ENCODE data around the gene NOX5. TPM values are rescaled to one million over a fixed set of nuclear protein-coding genes. Genes with fewer than 3 reads are reported as not detected.
"Not testable (repeated sequence)": the region's sequence is repeated elsewhere in the genome, so short reads cannot be mapped to it uniquely, and the experiment has no call there.

The NOX5 gene, protein sequence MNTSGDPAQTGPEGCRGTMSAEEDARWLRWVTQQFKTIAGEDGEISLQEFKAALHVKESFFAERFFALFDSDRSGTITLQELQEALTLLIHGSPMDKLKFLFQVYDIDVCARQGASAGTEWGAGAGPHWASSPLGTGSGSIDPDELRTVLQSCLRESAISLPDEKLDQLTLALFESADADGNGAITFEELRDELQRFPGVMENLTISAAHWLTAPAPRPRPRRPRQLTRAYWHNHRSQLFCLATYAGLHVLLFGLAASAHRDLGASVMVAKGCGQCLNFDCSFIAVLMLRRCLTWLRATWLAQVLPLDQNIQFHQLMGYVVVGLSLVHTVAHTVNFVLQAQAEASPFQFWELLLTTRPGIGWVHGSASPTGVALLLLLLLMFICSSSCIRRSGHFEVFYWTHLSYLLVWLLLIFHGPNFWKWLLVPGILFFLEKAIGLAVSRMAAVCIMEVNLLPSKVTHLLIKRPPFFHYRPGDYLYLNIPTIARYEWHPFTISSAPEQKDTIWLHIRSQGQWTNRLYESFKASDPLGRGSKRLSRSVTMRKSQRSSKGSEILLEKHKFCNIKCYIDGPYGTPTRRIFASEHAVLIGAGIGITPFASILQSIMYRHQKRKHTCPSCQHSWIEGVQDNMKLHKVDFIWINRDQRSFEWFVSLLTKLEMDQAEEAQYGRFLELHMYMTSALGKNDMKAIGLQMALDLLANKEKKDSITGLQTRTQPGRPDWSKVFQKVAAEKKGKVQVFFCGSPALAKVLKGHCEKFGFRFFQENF
- total RNA-seq = not detected
- long read RNA-seq = 0 reads

DNA sequence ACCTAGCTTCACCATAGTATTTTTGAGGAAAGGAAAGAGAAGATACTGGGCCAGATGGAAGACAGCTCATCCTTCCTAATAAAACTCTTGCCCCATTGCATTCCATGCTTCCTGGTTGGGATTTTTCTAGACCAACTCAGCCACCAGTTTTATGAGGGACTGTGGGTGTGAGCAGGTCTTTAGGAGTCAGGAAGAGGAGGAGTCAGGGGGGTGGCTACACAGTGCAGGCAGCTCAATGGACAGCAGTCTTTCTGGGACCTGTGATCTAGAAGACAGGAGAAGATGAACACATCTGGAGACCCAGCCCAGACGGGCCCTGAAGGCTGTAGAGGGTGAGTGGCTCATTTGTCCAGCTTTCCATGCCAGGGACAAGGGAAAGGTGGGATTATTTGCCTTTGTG lies at the start of gene NOX5:
TSS of gene NOX5 (plus strand) at position 242 of the 400 bp plus-strand sequence. CDS start at position 283, 41 bp downstream.
- no peak for ATAC-seq (ENCODE audit: poor library complexity)
- DNase-seq = no peak
- intact Hi-C loops (cut with DNase I) = no loop called here

DNA sequence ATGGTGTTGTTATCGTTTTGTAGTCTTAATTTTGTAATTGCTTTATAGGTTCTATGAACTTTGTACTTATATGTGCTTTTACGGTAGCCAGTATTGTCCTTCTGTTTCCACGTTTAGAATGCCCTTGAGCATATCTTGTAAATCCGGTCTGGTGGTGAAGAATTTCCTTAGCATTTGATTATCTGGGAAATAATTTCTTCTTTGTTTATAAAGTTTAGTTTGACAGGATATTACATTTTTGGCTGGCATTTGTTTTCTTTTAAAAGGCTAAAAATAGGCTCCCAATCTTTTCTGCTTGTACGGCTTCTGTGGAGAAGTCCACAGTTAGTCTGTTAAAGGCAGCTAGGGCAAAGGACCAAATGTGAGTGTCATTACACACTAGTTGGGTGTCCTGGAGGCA lies 47.5 kb upstream of the NOX5 start:
- ATAC-seq (ENCODE audit: poor library complexity) (no peak), DNase-seq (no peak)

DNA sequence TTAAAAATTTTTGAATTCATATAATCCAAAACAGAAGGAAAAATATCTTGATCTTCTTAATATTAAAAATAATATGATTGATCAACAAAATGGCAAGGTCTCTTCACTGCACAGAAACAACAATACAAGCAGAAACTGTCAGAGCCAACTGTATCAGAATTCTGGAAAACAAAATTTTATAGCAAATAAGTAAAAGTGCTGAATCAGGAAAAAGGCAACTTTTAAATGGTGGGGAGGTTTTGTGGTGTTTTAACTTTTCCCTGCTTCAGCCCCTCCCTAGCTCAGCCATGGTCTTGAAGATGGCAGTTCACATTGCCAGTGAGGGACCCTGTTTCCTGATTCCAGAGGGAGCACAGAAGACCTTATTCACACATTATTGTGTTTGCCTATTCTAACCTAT lies 46.5 kb upstream of the NOX5 start:
- intact Hi-C loops (cut with DNase I) = no loop called here
- ATAC-seq (ENCODE audit: poor library complexity) (no peak), DNase-seq (no peak)

More for the DNA sequence above, 47.5 kb upstream of the NOX5 start:
- intact Hi-C loops (cut with DNase I) = no loop called here

DNA sequence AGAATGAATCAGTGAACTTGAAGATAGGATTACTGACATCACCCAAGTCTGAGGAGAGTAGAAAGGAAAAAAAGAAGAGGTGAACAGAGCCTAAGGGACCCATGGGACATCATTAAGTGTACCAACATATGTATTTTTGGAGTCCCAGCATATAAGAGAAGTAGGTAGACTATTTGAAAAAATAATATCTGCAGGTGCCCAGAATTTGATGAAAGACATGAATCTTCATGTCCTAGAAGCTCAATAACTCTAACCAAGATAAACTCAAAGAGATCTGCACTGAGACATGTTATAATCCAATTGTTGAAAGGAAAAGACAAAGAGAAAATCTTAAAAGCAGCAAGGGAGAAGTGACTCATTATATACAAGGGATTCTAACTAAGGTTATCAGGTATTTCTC lies 45.2 kb upstream of the NOX5 start:
- ATAC-seq (ENCODE audit: poor library complexity) (no peak), DNase-seq (no peak)
- intact Hi-C loops (cut with DNase I) = no loop called here

DNA sequence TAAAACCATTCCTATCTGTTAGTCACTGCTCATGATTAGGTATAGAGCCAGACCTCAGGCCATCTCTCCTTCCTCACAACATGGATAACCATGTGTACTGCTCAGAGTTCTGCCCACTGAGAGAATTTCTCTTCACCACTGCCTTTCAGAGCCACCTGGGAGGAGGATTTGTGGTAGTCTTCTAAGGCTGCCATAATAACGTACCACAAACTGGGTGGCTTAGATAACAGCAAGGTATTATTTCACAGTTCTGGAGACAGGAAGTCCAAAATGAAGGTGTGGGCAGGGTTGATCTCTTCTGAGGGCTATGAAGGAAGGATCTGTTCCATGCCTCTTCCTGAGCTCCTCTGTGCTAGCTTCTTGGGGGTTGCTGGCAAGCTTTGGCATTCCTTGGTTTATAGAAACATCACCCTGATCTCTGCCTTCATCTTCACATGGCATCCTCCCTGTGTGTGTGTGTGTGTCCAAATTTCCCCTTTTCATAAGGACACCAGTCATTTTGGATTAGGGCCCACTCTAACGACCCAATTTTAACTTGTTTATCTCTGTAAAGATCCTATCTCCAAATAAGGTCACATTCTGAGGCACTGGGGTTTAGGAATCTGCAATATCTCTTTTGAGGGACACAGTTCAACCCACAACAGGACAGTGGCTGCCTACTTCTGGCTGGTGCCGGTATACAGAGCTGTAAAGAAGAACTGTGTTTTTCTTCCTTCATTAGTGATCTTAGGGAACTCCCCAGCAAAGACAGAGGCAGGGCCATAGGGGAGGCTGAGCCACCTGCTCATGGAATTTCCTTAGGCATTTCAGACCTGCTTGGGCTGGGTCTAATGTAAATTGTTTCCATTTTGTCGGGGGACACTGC lies 42.1 kb upstream of the NOX5 start:
- intact Hi-C loops (cut with DNase I) = no loop called here
- DNase-seq (no peak), ATAC-seq (ENCODE audit: poor library complexity) (no peak)

DNA sequence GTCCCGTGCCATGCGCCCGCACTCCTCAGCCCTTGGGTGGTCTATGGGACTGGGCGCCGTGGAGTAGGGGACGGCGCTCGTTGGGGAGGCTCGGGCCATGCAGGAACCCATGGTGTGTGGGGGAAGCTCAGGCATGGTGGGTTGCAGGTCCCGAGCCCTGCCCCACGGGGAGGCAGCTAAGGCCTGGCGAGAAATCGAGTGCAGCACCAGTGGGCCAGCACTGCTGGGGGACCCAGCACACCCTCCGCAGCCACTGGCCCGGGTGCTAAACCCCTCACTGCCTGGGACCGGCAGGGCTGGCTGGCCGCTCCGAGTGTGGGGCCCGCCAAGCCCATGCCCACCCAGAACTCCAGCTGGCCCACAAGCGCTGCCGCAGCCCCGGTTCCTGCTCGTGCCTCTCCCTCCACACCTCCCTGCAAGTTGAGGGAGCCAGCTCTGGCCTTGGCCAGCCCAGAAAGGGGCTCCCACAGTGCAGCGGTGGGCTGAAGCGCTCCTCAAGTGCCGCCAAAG lies 38.8 kb upstream of the NOX5 start:
- DNase-seq; intact Hi-C loops (cut with DNase I); ATAC-seq (ENCODE audit: poor library complexity): not testable (repeated sequence)

DNA sequence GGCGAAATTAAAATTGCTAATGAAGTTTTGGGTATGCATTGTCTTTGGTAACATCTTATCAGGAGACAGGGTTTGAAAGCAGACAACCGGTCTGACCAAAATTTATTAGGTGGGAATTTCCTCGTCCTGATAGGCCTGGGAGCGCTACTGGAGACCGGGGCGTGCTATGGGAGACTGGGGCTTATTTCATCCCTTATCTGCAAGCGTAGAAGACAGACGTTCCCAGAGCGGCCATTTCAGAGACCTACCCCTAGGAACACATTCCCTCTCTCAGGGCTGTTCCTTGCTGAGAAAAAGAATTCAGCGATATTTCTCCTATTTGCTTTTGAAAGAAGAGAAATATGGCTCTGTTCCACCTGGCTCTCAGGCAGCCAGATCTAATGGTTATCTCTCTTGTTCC lies 37.1 kb upstream of the NOX5 start:
- ATAC-seq (ENCODE audit: poor library complexity); intact Hi-C loops (cut with DNase I); DNase-seq: not testable (repeated sequence)

DNA sequence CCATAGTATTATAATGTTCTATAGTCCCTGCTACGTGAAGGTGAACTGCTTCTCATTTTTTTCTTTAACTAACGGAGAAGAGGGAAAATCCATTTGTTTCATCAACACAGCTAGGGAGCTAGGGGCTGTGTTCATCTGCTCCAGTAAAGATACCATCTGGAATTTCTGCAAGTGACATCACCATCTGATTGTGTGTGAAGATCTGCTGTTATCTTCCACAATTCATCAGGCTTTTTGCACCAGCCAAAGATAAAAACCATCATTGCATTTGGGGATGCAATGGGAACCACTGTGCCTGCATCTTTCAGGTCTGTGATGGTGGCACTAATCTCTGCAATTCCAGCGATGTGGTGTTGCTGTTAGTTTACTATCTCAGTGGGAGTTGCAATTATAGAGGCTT lies 35.5 kb upstream of the NOX5 start:
- intact Hi-C loops (cut with DNase I) = no loop called here
- DNase-seq = no peak
- ATAC-seq (ENCODE audit: poor library complexity) = no peak

DNA sequence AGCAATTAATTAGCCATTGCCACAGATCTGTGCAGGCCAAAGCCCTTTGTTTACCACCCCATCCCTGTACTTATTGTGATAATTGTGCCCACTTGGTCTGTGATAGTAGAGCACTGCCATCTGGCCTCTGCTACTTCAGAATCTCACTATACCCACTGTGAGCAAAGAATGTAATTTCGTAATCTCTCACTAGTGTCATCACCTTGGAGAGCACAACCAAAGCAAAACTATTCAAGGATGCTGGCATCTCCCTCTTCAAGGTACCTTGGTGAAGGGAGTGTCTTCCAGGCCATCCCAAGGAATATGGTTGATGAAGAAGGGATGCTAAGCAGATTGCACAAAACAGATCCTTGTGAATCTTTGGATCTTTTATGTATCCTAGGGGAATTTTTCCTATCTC lies 34.7 kb upstream of the NOX5 start:
- DNase-seq = no peak
- intact Hi-C loops (cut with DNase I) = no loop called here
- no peak for ATAC-seq (ENCODE audit: poor library complexity)

DNA sequence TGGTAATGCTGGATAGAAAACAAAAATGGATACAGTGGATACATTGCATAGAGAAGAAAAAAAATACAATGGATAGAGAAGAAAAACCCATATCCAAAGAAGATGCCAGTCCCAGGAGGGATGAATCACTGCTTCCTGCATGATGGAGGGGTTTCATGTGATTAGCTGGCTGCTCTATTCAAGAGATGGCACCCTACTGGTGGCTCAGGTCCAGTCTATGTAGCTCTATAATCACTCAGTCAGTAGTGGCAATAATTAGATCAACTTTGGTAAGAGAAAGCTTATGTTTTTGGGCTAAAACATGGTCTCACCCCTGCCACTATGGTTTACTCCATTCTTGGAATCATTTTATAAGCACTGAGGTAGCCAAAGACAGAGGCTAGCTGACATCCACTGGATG lies 33.7 kb upstream of the NOX5 start:
- no peak for ATAC-seq (ENCODE audit: poor library complexity)
- no peak for DNase-seq
- intact Hi-C loops (cut with DNase I) = no loop called here

DNA sequence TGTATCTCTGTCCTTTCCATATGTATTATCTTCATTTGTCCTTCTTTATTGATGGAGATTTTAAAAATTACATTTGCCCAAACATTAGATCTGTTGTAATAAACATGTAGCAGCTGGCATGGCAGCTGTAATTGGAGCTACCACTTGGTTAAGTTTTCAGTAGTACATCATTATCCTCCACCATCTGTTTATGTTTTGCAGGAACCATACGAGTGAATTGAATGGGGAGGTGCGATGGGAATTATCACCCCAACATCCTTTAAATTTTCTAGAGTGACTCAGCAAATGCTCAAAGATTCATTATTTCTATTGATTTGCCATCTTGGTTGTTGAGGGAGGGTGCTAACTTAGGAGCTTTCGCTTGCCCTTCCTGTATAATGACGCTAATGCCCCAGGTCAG lies 32.6 kb upstream of the NOX5 start:
- intact Hi-C loops (cut with DNase I) = no loop called here
- DNase-seq (no peak), ATAC-seq (ENCODE audit: poor library complexity) (no peak)

DNA sequence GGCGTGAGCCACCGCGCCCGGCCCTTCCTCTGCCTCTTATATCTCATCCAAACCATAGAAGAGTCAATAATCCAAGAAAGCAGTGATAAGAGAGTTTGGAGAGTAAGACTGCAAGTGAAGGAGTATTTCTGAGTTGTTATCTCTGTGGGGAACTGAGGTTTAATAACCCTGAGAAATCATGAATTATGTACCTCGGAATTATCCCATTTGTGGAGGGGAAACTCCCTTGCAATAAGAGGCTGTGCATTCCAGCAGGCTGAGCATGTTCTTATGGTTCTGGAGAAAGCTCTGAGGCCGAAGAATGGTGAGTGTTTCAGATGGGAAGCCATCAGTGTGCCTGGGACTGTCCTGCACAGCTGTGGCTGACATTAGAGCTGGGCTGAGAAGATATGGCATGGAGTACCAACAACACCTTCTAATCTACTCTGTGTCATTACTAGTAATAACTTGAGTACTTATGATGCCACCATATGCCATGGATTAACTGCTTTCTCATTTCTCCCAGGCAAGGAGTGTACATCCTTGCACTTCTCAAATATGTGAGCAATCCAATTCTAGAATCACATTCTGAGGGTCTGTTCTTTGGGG lies 31.4 kb upstream of the NOX5 start:
- ATAC-seq (ENCODE audit: poor library complexity) (no peak), DNase-seq (no peak)
- intact Hi-C loops (cut with DNase I) = no loop called here

DNA sequence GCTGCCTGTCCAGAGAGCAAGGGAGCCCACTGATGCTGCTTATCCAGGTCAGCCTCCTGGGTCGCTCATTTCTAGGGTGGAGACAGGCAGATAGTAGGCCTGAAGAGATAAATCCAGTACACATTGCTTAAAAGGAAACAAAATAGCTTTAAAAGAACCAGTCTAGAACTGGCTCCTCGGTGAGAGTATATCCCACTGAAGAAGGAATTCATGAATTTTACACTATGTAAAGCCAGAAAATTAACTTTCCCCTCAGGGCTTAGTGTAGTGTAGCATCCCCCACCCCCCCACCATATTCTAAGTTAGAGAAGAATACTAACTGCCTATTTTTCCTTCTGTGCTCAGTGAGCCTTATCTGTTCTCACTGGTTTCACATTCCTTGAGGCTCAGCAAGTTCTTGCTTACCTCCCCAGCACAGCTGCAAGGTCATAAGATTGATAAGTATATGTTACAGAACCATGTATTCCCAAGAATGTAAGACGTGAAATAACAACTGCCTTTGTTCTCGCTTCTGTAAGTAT lies 30.5 kb upstream of the NOX5 start:
- ATAC-seq (ENCODE audit: poor library complexity) (no peak), DNase-seq (no peak)
- intact Hi-C loops (cut with DNase I) = no loop called here

DNA sequence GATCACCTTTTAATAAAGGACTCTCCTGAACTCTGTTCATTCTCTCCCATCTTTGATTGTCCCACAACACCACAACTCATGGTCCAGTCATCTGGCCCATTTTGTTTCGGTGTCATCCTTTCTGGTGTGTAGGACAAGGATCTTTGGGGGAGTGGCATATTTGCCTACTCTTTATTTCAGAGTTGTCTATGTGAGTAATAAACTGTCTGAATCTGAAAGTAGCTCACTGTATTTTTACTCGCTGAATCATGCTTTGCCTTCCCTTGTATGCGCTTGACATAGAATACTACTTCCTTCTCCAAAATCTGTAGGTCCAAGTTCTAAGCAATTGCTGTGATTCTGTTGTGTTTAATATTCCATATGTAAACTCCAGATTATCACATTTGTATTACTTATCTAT lies 29.9 kb upstream of the NOX5 start:
- DNase-seq = no peak
- ATAC-seq (ENCODE audit: poor library complexity) = no peak
- intact Hi-C loops (cut with DNase I) = no loop called here

DNA sequence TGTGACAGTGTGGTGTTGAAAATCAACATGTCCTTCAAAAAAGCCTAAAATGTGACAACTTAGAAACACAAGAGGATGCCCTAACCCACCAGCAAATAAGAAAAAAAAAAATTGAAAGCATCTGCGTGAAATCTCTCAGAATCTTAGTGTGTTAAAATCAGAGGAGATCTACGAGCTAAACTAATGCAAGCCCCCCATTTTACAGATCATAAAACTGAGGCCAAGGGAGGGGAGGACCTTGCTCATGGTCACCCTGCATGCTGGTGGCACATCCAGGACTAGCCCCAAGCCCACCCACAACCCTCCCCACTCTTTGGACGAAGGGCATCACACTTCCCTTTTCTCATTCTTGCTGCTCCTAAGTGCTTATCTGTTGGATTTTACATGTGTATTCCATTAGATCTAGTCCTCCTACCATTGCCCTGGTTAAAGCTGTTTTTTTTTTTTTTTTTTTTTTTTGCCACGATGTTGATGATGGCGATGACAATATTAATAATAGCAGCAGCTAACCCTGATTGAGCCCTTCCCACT lies 29.1 kb upstream of the NOX5 start:
- intact Hi-C loops (cut with DNase I) = no loop called here
- ATAC-seq (ENCODE audit: poor library complexity) (no peak), DNase-seq (no peak)

DNA sequence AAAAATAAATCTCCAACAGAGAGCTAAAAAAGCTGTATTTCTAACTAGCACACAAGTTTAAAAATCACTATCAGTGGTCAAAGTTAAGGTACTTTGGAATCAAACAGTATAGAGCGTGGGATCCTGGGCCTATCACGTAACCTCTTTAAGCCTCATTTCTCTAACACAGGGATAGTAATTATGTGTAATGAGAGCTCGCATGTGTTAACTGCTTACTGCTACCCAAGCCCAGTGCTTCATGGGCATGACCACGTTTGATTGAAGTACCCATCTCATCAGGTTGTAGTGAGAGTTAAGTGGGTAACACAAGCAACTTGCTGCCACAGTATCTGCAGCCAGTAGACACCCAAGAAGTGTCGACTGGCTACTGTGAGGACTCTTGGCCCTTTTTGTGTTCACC lies 28.2 kb upstream of the NOX5 start:
- ATAC-seq (ENCODE audit: poor library complexity) (no peak), DNase-seq (no peak)
- intact Hi-C loops (cut with DNase I) = no loop called here

DNA sequence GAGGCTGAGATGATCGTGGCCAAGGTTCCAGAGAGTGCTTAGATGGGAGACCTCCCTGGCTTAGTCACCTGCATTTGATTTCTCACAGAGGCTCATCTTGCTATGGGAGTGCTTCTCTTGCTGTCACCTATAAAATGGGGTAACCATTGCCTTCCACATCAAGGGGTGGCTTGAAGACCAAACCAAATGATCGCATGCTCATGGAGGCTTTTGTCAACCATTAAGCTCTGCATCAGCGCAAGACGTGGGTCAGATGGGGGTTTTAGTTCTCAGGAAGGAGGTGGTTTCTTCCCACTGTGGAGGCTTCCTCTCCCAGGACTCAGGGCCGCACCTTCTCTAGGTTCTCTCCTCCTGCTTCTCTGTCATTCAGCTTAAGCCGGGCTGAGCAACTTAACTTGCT lies 27.4 kb upstream of the NOX5 start:
- intact Hi-C loops (cut with DNase I) = no loop called here
- DNase-seq (no peak), ATAC-seq (ENCODE audit: poor library complexity) (no peak)

DNA sequence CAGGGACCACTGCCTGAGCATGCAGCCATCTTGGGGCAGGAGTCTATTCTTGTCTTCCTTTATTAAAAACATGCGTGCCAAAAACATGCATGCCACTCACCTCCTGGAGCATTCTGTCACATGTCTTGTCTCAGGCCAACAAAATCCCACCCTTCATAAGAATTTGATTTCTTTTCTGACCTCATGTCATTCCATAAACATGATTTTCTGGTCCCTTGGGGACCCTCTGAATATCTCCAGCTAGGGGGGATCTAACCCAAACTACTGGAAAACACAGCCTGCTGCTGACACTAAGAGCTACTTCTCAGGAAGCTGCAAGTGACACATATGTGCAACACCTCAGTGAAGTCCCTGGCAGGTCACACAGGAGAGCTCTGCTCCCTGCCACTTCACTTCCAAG lies 26.8 kb upstream of the NOX5 start:
- intact Hi-C loops (cut with DNase I) = no loop called here
- ATAC-seq (ENCODE audit: poor library complexity) (no peak), DNase-seq (no peak)
